Measurements from ENCODE around the gene CYB561.

GRCh38 chr17:63438092-63439051 is 7.7 kb downstream of the CYB561 start:
- no peak for TF ChIP-seq EZH2phosphoT487 (IDR thresholded peaks at IDR 0.05; ENCODE audit: insufficient read depth, low read depth)
- TF ChIP-seq EZH2 (IDR thresholded peaks at IDR 0.05; ENCODE audit: insufficient read depth, poor library complexity, severe bottlenecking), result no peak

All from GM23248 (cell line).